HUES6 (cell line): ENCODE measurements around the gene AP2B1.

Experiments used
- H3K27ac ChIP-seq: 2 replicates; pipeline ENCODE4 v1.7.0; 2013; ENCODE audit warnings: low read depth, mild to moderate bottlenecking, low read length, inconsistent platforms
- H3K27me3 ChIP-seq: 2 replicates; pipeline ENCODE4 v1.6.1; 2013; ENCODE audit warnings: low read length; ENCODE audit not compliant: control insufficient read depth, insufficient read depth
- H3K36me3 ChIP-seq: 2 replicates; pipeline ENCODE4 v1.6.1; 2013; ENCODE audit warnings: low read length; ENCODE audit not compliant: control insufficient read depth, insufficient read depth
- H3K4me1 ChIP-seq: 2 replicates; pipeline ENCODE4 v1.6.1; 2013; ENCODE audit warnings: low read length; ENCODE audit not compliant: control insufficient read depth, insufficient read depth
- H3K4me3 ChIP-seq: 2 replicates; pipeline ENCODE4 v1.5.1; 2013; ENCODE audit warnings: low read depth, low read length
- H3K9ac ChIP-seq: one replicate; pipeline ENCODE4 v1.6.1; 2013; ENCODE audit warnings: mild to moderate bottlenecking, low read length
- H3K9me3 ChIP-seq: 2 replicates; pipeline ENCODE4 v1.6.1; 2013; ENCODE audit warnings: low read depth, low read length; ENCODE audit not compliant: control insufficient read depth, insufficient read depth

Gene AP2B1

DNA sequence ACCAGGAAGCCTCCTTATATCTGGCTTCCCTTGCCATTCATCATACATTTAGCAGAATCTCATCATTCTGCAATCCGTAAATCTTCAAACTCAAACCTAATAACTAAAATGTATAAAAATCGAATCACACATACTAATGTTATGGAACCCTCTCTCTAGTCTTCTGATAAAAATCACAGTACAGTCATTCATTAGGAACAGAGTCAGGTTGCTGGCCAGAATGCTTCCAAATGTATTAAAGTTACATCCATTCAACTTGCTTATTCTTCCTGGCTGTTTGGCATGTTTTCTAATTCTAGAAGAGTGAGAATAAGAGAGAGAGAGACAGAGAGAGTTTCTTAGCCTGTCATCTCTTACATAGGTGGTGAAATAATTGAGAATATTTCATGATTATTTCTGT is 127.9 kb downstream of the AP2B1 start:
- H3K36me3 ChIP-seq = peaks cover 60% of the 10 kb centered on the region
- no peak overlapping the region for H3K27ac ChIP-seq
- no peaks in the 10 kb centered on the region for H3K27me3 ChIP-seq
- H3K4me1 ChIP-seq = peaks cover 4% of the 10 kb centered on the region; the same call in 1 of the 2 replicates
- no peak overlapping the region for H3K4me3 ChIP-seq
- no peaks in the 10 kb centered on the region for H3K9me3 ChIP-seq
- H3K9ac ChIP-seq = no peak overlapping the region

DNA sequence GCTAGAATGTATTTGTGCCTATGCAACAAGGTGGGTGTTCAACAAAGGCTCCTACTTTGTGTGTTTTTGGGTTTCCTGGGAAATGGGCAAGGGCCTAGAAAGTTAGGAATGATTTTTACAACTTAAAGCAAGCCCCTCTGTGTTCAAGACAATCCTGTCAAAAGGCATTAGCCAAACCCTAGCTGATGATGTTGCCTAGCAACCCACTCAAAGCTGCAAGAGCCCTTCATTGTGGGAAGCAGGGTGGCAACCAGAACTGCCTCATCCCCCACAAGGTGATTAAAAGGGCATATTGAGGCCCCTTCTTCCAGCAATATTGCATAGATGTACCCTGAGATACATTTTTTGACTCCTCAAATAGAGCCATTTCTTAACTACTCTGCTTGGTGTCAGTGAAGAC is 128.3 kb downstream of the AP2B1 start:
- Histone ChIP-seq H3K27me3 (no peaks in the 10 kb centered on the region), H3K4me1 (peaks cover 4% of the 10 kb centered on the region; the same call in 1 of the 2 replicates), H3K9ac (no peak overlapping the region), H3K36me3 (peaks cover 59% of the 10 kb centered on the region), H3K9me3 (no peaks in the 10 kb centered on the region), H3K4me3 (no peak overlapping the region), H3K27ac (no peak overlapping the region)

DNA sequence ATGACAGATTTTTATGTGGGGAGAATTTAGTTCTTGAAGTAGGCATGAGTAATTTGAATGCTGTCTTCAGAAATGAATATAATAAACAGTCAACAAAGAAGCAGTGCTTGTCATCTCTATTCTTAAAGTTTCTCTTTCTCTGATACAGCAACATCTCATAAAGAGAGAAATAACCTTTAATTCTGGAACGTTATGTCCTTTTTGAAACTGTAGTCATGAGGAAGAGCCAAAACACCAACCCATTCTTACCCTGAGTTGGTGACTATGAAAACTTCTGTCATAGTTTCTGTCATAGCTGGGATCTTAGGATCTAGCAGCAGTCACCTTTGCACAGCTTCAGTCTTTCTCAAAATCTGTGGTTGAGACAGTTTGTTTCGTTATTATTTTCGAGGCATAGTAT is 129.1 kb downstream of the AP2B1 start:
- no peak overlapping the region for H3K4me3 ChIP-seq
- peaks cover 53% of the 10 kb centered on the region for H3K36me3 ChIP-seq
- H3K27ac ChIP-seq = no peak overlapping the region
- H3K27me3 ChIP-seq = no peaks in the 10 kb centered on the region
- no peak overlapping the region for H3K9ac ChIP-seq
- H3K9me3 ChIP-seq = no peaks in the 10 kb centered on the region
- peaks cover 4% of the 10 kb centered on the region; the same call in 1 of the 2 replicates for H3K4me1 ChIP-seq

DNA sequence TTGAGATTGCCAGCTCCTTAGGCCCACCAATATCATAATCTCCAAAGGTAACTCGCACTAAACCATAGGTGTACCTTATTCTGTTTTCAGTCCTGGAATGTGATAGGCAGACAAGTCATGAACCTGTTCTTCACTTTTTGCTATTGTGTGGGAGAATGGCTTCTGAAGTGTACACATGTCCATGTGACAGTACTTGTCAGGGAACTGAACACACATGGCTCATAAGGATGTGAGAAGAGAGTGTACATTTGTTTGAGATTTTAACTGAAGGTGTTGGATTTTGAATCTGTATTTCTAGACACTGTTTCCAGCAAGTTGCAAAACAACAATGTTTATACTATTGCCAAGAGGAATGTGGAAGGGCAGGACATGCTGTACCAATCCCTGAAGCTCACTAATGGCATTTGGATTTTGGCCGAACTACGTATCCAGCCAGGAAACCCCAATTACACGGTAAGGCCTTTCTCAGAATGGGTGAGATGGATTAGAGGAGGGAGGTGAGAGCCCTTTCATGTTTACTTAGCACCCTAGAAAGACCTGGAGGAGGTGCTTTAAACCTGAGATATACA is 129.9 kb downstream of the AP2B1 start:
- Histone ChIP-seq H3K36me3 (peaks cover 51% of the 10 kb centered on the region), H3K9ac (no peak overlapping the region), H3K4me1 (peaks cover 4% of the 10 kb centered on the region; the same call in 1 of the 2 replicates), H3K9me3 (no peaks in the 10 kb centered on the region), H3K4me3 (no peak overlapping the region), H3K27me3 (no peaks in the 10 kb centered on the region), H3K27ac (no peak overlapping the region)

DNA sequence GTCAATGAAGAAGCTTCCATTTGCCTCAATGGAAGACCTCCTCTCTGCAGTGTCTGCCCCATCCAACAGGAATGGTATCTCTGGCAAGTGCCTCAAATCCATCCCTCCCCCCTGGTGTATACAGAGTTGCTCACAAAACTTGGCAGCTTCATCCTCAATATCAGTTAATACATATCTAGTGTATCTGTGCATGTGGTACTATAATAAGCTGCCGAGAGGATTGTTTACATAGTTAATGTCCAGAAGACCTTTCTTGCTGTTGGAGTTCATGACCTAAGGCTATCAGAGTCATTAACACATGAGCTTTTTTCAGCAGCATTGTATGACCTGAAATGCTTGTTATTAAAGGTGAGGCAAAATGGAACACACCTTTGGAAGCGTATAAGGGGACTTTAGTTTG is 130.4 kb downstream of the AP2B1 start:
- no peaks in the 10 kb centered on the region for H3K9me3 ChIP-seq
- no peak overlapping the region for H3K9ac ChIP-seq
- peaks cover 4% of the 10 kb centered on the region; the same call in 1 of the 2 replicates for H3K4me1 ChIP-seq
- H3K27me3 ChIP-seq = no peaks in the 10 kb centered on the region
- peaks cover 48% of the 10 kb centered on the region for H3K36me3 ChIP-seq
- no peak overlapping the region for H3K27ac ChIP-seq
- H3K4me3 ChIP-seq = no peak overlapping the region

DNA sequence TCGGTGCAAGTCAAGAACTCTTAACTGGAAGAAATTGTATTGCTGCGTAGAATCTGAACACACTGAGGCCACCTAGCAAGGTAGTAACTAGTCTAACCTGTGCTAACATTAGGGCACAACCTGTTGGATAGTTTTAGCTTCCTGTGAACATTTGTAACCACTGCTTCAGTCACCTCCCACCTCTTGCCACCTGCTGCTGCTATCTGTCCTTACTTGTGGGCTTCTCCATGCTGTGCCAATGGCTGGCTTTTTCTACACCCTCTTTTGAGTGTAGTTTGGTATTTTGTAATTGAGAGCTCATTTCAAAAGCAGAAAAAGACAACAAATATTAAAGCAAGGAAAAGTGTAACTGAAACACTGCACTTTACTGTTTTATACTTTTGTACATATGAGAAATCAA is 136.6 kb downstream of the AP2B1 start:
- Histone ChIP-seq H3K9ac (no peak overlapping the region), H3K4me3 (no peak overlapping the region), H3K27me3 (no peaks in the 10 kb centered on the region), H3K4me1 (peaks cover 35% of the 10 kb centered on the region), H3K9me3 (no peaks in the 10 kb centered on the region), H3K27ac (no peak overlapping the region), H3K36me3 (peaks cover 45% of the 10 kb centered on the region)

DNA sequence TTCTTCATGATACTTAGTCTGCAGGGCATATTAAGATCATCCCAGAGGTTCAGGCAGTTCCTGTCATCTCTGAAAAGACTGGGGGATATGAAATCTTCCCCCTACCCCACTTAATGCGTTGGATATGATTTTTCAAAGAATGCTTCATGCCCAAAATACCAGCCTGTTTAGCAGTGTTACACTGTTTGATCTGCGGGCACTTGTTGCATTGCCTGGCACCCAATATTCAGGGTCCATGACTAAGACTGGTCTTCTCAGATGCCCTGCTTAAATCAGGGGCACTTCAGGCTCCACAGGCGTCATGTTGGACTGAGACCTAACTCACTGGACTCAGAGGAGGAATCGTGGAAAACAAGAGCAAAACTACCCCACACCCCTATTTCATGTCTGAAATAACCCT is 137.9 kb downstream of the AP2B1 start:
- Histone ChIP-seq H3K27me3 (no peaks in the 10 kb centered on the region), H3K36me3 (peaks cover 40% of the 10 kb centered on the region), H3K4me3 (no peak overlapping the region), H3K9ac (no peak overlapping the region), H3K9me3 (no peaks in the 10 kb centered on the region), H3K4me1 (peaks cover 48% of the 10 kb centered on the region), H3K27ac (no peak overlapping the region)

DNA sequence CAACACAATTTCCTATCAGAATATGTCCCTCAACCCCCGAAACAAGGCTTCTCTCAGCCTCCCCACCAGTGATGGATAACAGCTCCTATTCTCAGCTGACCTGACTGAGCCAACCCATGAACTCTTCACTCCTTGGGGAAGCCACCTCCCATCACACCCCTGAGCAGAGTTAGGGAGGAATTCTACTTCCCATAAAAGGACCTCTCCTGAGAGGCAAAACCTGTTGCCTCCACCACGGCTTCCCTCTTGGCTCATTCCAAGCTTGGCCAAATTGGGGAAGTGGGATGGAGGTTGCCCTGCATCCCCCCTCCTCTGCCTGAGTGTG is 138.6 kb downstream of the AP2B1 start:
- H3K4me1 ChIP-seq = peaks cover 54% of the 10 kb centered on the region
- no peak overlapping the region for H3K4me3 ChIP-seq
- H3K27me3 ChIP-seq = 0 out of 2 replicates have a peak, but pooled peaks cover 4% of the 10 kb centered on the region
- H3K27ac ChIP-seq = no peak overlapping the region; the same call in 1 of the 2 replicates
- H3K9me3 ChIP-seq = no peaks in the 10 kb centered on the region
- peaks cover 38% of the 10 kb centered on the region for H3K36me3 ChIP-seq
- peak overlapping the region; percentile 52 for H3K9ac ChIP-seq

DNA sequence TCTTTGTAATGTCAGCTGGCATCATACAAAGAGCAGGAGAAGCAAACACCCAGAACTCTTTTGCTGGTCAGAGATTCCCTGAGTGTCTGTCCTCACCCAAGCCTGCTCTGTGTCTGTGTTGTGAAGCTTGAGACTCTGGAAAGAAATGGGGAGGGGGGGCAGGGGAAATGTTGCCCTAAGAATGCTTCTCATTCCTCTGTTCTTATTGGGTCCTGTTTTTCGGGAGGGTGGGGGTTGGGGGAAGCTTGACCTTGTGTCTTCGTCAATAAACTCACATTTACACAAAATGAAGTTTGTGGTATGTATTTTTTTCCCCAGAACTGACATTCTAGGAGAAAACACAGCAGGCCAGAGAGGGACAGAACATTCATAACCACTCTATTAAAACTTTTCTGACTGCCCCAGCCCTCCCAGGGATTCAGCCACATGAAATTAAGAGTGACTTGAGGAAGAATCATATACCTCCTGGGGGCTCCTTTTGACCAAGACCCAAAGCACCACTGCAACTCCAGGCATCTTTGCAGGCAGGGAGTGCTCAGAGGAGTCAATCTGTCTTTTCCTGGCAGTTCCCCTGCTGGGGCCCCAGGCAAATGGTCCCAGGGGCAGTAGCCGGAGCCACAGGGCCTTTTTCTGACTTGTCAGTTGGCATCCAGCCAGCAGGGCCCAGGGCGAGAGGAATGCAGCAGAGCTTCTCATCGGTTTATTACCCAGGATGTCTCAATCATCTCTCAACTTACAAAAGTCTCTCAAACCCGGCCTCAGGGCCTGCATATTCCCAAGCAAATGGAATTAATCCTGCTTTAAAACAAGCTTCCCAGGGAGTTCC is 139.2 kb downstream of the AP2B1 start:
- no peaks in the 10 kb centered on the region for H3K9me3 ChIP-seq

DNA sequence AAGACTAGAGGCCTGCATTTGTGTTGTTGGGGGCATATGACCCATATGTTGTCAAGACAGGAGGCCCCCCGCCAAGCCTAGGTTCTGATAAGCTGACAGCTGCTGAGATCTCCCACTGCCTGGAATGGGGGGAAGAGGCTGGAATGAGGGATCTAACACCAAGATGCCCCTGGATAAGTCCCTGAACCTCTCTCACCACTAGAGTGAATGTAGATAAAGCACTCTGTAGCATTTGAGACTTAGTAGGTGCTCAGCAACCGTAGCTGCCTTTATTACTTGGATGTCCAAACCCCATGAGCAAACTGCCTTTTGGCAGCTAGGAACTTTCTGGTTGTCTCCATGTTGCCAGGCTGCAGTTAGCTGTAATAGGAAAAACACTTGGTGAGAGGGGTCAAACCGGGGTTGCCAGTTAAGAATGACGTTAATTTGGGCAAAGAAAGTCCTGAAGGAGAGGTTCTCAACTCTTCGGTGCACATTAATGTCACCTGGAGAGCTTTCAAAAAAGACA is 139.9 kb downstream of the AP2B1 start:
- H3K4me1 ChIP-seq = peaks cover 60% of the 10 kb centered on the region
- peaks cover 33% of the 10 kb centered on the region for H3K36me3 ChIP-seq
- H3K4me3 ChIP-seq = no peak overlapping the region
- no peaks in the 10 kb centered on the region for H3K9me3 ChIP-seq
- 0 out of 2 replicates have a peak, but pooled peaks cover 6% of the 10 kb centered on the region for H3K27me3 ChIP-seq
- H3K9ac ChIP-seq = no peak overlapping the region
- H3K27ac ChIP-seq = no peak overlapping the region; the same call in 1 of the 2 replicates

More for the DNA sequence above, 139.2 kb downstream of the AP2B1 start:
- Histone ChIP-seq H3K36me3 (peaks cover 35% of the 10 kb centered on the region), H3K9ac (peak overlapping the region; percentile 52), H3K4me1 (peaks cover 60% of the 10 kb centered on the region), H3K4me3 (no peak overlapping the region; the same call in 1 of the 2 replicates), H3K27me3 (0 out of 2 replicates have a peak, but pooled peaks cover 6% of the 10 kb centered on the region), H3K27ac (peak overlapping the region; percentile 16; the same call in 1 of the 2 replicates)

DNA sequence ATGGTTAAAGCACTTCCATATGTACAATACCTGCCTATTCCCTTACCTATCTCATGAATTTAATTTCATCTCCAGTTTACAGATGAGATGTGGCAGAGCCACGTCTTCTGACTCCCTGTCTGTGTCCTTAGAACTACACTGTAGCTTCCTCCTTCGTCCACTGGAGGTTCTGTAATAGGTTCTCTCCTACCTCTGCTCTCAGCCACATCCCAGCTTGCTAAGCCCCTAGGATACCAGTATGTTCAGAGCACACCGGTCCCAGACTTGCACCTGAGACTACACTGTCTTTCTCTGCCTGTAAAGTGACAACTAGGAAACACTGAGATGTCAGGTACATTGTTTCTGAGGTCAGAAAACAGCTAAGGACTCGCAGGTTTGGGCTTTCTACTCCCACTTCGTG is 140.5 kb downstream of the AP2B1 start:
- H3K4me1 ChIP-seq = peaks cover 65% of the 10 kb centered on the region
- no peak overlapping the region for H3K9ac ChIP-seq
- H3K9me3 ChIP-seq = no peaks in the 10 kb centered on the region
- H3K27me3 ChIP-seq = peaks cover 13% of the 10 kb centered on the region
- H3K27ac ChIP-seq = no peak overlapping the region
- no peak overlapping the region for H3K4me3 ChIP-seq
- H3K36me3 ChIP-seq = peaks cover 33% of the 10 kb centered on the region
